GM12891 (cell line): ENCODE measurements around the gene ABCC3.

Experiments used
- POLR2AphosphoS5 ChIP-seq: IDR thresholded peaks from 2 replicates; pipeline ENCODE4 v1.6.1; 2011; ENCODE audit warnings: low read depth, low read length, control low read depth
- SPI1 ChIP-seq: IDR thresholded peaks from 2 replicates; pipeline ENCODE4 v1.6.1; 2011; ENCODE audit warnings: low read depth, low read length, control low read depth

GRCh38 chr17:50638966-50639713 lies 4.5 kb downstream of the ABCC3 start:
- TF ChIP-seq POLR2AphosphoS5 (no peak), SPI1 (no peak)
